ENCODE data around the gene LATS2. TPM values are rescaled to one million over a fixed set of nuclear protein-coding genes. Genes with fewer than 3 reads are reported as not detected.

The LATS2 gene
- total and polyA plus RNA-seq, 9 donors = 12.5 to 41.9 (median 22.8) TPM

DNA sequence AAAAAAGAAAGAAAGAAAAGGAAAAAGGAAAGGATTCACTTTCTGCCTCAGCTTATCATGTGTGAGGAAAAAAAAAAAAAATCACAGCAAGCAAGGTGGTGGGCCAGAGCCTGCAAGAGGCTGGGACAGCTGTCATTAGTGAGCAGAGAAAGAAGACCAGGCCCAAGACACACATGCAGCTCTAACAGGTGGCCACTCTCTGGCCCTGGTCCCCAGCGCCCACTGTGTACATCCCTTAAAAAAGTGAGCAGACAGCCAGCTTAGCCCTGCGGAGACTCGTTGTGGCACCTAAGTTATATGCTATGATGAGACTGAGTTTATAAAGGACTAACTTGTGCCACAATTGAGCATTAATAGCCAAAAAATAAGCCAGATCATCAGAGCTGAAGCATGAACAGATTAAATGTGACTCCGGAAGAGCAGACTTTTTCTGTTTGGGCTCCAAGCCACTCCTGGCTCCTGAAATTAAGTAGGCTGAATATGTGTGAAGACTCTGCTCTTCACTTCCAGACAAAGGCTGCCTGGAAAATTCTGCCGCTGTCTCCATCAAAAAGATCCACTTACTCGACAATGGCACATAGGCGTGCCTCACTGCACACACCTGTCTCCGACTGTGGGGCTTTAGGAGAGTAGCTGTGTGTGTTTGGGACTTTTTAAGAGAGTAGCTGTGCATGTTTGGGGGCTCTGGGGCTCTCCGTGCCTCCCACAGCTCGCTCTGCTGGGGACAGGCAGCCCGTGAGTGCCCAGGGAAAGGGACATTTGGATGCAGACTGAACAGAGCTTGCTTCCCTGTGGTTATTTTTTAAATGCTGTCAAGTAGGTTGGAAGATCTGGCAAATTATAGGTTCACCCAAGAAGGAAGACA lies 55.0 kb downstream of the LATS2 start:
- intact Hi-C loops (cut with DNase I) = no loop called here
- no peaks in the 10 kb centered on the region for H3K36me3 ChIP-seq
- WGBS, 3 donors = 70 to 82% (median 77%) methylated on average over 11 of the region's 11 CpGs
- H3K27me3 ChIP-seq = no peaks in the 10 kb centered on the region
- DNase-seq = no peak
- TF ChIP-seq, protein P1, sequence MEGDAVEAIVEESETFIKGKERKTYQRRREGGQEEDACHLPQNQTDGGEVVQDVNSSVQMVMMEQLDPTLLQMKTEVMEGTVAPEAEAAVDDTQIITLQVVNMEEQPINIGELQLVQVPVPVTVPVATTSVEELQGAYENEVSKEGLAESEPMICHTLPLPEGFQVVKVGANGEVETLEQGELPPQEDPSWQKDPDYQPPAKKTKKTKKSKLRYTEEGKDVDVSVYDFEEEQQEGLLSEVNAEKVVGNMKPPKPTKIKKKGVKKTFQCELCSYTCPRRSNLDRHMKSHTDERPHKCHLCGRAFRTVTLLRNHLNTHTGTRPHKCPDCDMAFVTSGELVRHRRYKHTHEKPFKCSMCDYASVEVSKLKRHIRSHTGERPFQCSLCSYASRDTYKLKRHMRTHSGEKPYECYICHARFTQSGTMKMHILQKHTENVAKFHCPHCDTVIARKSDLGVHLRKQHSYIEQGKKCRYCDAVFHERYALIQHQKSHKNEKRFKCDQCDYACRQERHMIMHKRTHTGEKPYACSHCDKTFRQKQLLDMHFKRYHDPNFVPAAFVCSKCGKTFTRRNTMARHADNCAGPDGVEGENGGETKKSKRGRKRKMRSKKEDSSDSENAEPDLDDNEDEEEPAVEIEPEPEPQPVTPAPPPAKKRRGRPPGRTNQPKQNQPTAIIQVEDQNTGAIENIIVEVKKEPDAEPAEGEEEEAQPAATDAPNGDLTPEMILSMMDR (IDR thresholded peaks at IDR 0.05) = no peak
- TF ChIP-seq POLR2A (IDR thresholded peaks at IDR 0.05) (no peak), EP300 (IDR thresholded peaks at IDR 0.05) (no peak)
- no peak overlapping the region for H3K27ac ChIP-seq
- peaks cover 0 to 2% of the 10 kb centered on the region in 2 donors for H3K9me3 ChIP-seq
- H3K4me1 ChIP-seq (ENCODE audit: insufficient read depth) = peaks cover 8% of the 10 kb centered on the region
- no peak overlapping the region for H3K4me3 ChIP-seq

DNA sequence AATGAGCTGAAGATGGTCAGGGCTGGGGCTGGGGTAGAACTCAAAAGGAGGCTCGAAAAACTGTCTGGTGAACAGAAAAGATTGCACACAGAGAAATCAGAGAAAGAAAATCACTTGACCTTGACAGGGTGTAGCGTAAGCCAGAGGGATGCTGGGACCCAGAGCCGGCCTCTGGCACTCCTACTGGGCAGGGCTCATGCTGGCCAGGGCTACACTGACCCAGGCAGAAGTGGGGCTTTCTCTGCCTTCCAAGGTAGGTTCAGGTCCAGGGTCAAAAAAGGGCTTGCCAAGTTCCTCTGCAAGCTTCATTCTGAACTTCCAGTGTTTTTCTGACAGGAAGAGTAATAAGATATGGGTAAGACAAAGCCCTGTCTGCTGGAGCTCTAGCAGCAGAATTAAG lies 56.2 kb downstream of the LATS2 start:
- Histone ChIP-seq H3K4me1 (ENCODE audit: insufficient read depth) (peaks cover 5% of the 10 kb centered on the region), H3K27ac (peak overlapping the region in 1 of 2 donors; percentile 24), H3K9me3 (peaks cover 0 to 3% of the 10 kb centered on the region in 2 donors), H3K27me3 (no peaks in the 10 kb centered on the region), H3K36me3 (no peaks in the 10 kb centered on the region), H3K4me3 (no peak overlapping the region)
- WGBS, 3 donors = 7 to 18% (median 16%) methylated on average over 3 of the region's 3 CpGs
- intact Hi-C loops (cut with DNase I) = no loop called here
- TF ChIP-seq POLR2A (IDR thresholded peaks at IDR 0.05) (no peak), EP300 (IDR thresholded peaks at IDR 0.05) (no peak)
- TF ChIP-seq, protein P1 (IDR thresholded peaks at IDR 0.05) = no peak
- DNase-seq = peak in 4 of 5 donors; percentile 42 to 63 (median 54)

DNA sequence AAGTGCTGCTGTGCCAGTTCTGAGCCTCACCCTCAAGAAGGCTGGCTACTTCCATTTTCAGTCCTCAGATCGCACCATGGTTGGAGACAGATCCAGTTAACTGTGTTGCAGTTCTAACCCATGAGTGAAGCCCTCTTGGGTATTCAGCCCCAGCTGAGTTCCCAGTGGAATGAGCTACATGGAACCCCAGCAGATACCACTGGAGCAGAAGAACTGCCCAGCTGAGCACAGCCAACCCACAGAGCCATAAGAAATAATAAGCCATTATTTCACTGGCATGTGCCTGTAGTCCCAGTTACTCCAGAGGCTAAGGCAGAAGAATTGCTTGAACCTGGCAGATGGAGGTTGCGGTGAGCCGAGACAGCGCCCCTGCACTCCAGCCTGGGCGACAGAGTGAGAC lies 59.9 kb downstream of the LATS2 start:
- Histone ChIP-seq H3K9me3 (peaks cover 0 to 3% of the 10 kb centered on the region in 2 donors), H3K27ac (no peak overlapping the region), H3K4me3 (no peak overlapping the region), H3K36me3 (no peaks in the 10 kb centered on the region), H3K4me1 (ENCODE audit: insufficient read depth) (peaks cover 8% of the 10 kb centered on the region), H3K27me3 (no peaks in the 10 kb centered on the region)
- TF ChIP-seq EP300 (IDR thresholded peaks at IDR 0.05) (no peak), POLR2A (IDR thresholded peaks at IDR 0.05) (no peak)
- TF ChIP-seq, protein P1 (IDR thresholded peaks at IDR 0.05) = no peak
- intact Hi-C loops (cut with DNase I) = no loop called here
- 98 to 99% (median 99%) methylated on average over 5 of the region's 5 CpGs for WGBS, 3 donors
- no peak for DNase-seq

DNA sequence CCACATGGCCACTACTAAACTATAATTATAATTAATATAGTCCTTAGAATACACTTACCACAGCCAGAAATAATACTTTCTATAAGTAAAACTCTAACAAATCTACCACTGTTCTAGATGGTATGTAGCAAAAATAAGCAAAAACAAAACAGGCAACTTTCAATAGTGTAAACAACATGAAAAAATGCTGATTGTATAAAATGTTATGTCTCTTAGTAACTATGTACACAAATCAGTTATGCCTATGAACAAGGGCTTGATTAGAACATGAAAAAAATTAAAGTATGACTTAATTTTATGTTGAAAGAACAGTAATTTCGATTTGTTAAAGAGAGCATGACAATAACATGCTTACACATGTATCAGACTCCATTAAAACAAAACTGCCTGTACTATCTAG lies 60.7 kb downstream of the LATS2 start:
- Histone ChIP-seq H3K36me3 (no peaks in the 10 kb centered on the region), H3K9me3 (peaks cover 0 to 3% of the 10 kb centered on the region in 2 donors), H3K4me1 (ENCODE audit: insufficient read depth) (peaks cover 8% of the 10 kb centered on the region), H3K27ac (no peak overlapping the region), H3K4me3 (no peak overlapping the region), H3K27me3 (no peaks in the 10 kb centered on the region)
- DNase-seq = no peak
- WGBS, 3 donors = 70 to 76% (median 75%) methylated on average over 1 of the region's 1 CpG
- intact Hi-C loops (cut with DNase I) = no loop called here
- TF ChIP-seq EP300 (IDR thresholded peaks at IDR 0.05) (no peak), POLR2A (IDR thresholded peaks at IDR 0.05) (no peak)
- TF ChIP-seq, protein P1 (IDR thresholded peaks at IDR 0.05) = no peak

All from ovary (tissue), 9 donors.